ENCODE measurements around the gene OST4.

The OST4 gene

DNA sequence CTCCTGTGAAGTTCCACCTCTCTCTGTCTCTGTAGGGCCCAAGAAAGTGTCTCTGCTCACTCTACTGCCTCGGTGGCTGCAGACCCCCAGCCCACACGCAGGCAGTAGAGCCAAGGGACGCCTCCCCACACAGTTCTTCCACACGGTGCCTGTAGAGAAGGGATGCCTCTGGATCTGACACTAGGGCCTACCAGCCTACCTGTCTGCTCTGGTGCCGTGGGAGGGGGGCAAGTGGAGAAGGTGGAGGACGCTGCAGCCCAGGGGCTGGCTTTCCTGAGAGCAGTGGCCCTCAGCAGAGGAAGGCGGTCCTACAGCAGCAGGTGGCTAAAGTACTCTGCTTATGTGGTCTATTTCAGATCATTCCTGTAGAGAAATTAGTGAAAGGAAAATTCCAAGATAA, 47.7 kb downstream of the OST4 start:
- DNase-seq: no peak

GRCh38 chr2:27021253-27022049, 50.0 kb downstream of the OST4 start:
- DNase-seq: no peak
